VCaP (cell line): ENCODE results near the gene DNAJC15.
"Not testable (repeated sequence)": the region's sequence is repeated elsewhere in the genome, so short reads cannot be mapped to it uniquely, and the experiment has no call there.

ENCODE experiments used
- H3K27ac ChIP-seq: fragments of 450-650 bp; 2 replicates; pipeline ENCODE4 v1.5.1; 2017
- CTCF ChIP-seq: fragments of 450-650 bp; conservative IDR thresholded peaks from 2 replicates; pipeline ENCODE4 v1.5.1; 2017; ENCODE audit warnings: mild to moderate bottlenecking, moderate library complexity

DNAJC15 gene

GRCh38 chr13:43054803-43055802 is 31.7 kb downstream of the DNAJC15 start:
- H3K27ac ChIP-seq, result no peak overlapping the region; the same call in 1 of the 2 replicates
- TF ChIP-seq CTCF, result no peak

GRCh38 chr13:43057653-43058317 is 34.4 kb downstream of the DNAJC15 start:
- no peak for TF ChIP-seq CTCF
- H3K27ac ChIP-seq, result no peak overlapping the region

GRCh38 chr13:43058318-43058674 is 34.9 kb downstream of the DNAJC15 start:
- no peak for TF ChIP-seq CTCF
- no peak overlapping the region for H3K27ac ChIP-seq

GRCh38 chr13:43058831-43059230 is 35.4 kb downstream of the DNAJC15 start:
- no peak for TF ChIP-seq CTCF
- H3K27ac ChIP-seq, result no peak overlapping the region

- H3K27ac ChIP-seq, result not testable (repeated sequence)
Observed at GRCh38 chr13:43059779-43060178, 36.4 kb downstream of the DNAJC15 start.

GRCh38 chr13:43060806-43061205 is 37.4 kb downstream of the DNAJC15 start:
- H3K27ac ChIP-seq, result not testable (repeated sequence)

GRCh38 chr13:43061496-43062280 is 38.3 kb downstream of the DNAJC15 start:
- TF ChIP-seq CTCF, result no peak
- H3K27ac ChIP-seq, result no peak overlapping the region

GRCh38 chr13:43071824-43072223 is 48.4 kb downstream of the DNAJC15 start:
- TF ChIP-seq CTCF, result no peak
- H3K27ac ChIP-seq, result no peak overlapping the region
